ENCODE results near the gene SSX2IP. TPM values are rescaled to one million over a fixed set of nuclear protein-coding genes. Genes with fewer than 3 reads are reported as not detected.

SSX2IP gene
- total and polyA plus RNA-seq, 9 of the 15 experiments (the other 6 are each of a cell fraction or from before 2014, with no cell fraction given) = 20.6 to 96.7 (median 61.7) TPM

DNA sequence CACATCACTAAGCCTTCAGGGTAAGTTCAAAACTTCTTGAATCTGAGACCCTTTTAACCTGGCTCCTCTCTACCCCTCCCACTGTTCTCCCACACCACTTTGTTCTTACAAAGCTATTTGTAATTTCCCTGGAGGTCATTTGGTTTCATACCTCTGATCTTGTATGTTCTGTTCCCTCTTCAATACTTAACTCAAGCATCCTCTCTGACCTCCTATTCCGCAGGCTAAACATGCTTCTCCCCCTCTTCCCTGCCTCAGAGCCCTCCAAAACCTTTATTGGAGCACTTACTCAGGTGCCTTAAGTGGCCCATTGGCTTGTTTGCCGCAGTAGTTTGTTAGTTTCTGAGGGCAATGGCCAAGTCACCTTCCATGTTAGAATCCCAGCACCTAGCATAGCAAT lies 54.8 kb downstream of the SSX2IP start:
- H3K4me2 ChIP-seq (ENCODE audit: insufficient read depth, low read length) = no peak overlapping the region
- no peak for TF ChIP-seq LCOR (CRISPR knock-in tag; IDR thresholded peaks at IDR 0.05)
- no peak for TF ChIP-seq HDAC3 (IDR thresholded peaks at IDR 0.05; ENCODE audit: borderline replicate concordance, partially characterized antibody)
- TF ChIP-seq ZNF232 (CRISPR knock-in tag; IDR thresholded peaks at IDR 0.05) = no peak
- TF ChIP-seq SIRT6 (IDR thresholded peaks at IDR 0.05; ENCODE audit: low read depth, low read length) = no peak
- TF ChIP-seq NR3C1 (CRISPR knock-in tag; IDR thresholded peaks at IDR 0.05) = no peak
- TF ChIP-seq SIN3A (IDR thresholded peaks at IDR 0.05; ENCODE audit: borderline replicate concordance in 2 of 2, control insufficient read depth in 1 of 2, low read depth in 2 of 2, low read length in 2 of 2) = no peak
- no peak for TF ChIP-seq GTF2F1 (IDR thresholded peaks at IDR 0.05; ENCODE audit: low read depth, low read length)
- no peak for TF ChIP-seq MCM7 (IDR thresholded peaks at IDR 0.05)
- no peak for TF ChIP-seq ZNF134 (CRISPR knock-in tag; conservative IDR thresholded peaks at IDR 0.05)
- no peak for TF ChIP-seq ZNF212 (CRISPR knock-in tag; IDR thresholded peaks at IDR 0.05)
- TF ChIP-seq JUND (IDR thresholded peaks at IDR 0.05; ENCODE audit: borderline replicate concordance, low read depth, low read length) = no peak
- TF ChIP-seq JUND (tag; IDR thresholded peaks at IDR 0.05; ENCODE audit: borderline replicate concordance, low read depth, low read length) = no peak
- TF ChIP-seq HLTF (IDR thresholded peaks at IDR 0.05) = no peak
- no peak for TF ChIP-seq POLR2G (IDR thresholded peaks at IDR 0.05; ENCODE audit: low read depth, low read length)
- TF ChIP-seq RBM22 (IDR thresholded peaks at IDR 0.05; ENCODE audit: low read depth, low read length, poor library complexity, severe bottlenecking) = no peak
- TF ChIP-seq FUS (optimal IDR thresholded peaks at IDR 0.05; ENCODE audit: low read depth, low read length) = no peak
- no peak for TF ChIP-seq CREB3 (tag; conservative IDR thresholded peaks at IDR 0.05; ENCODE audit: low read depth)
- TF ChIP-seq MBD2 (IDR thresholded peaks at IDR 0.05; ENCODE audit: borderline replicate concordance, low read depth) = no peak
- 61% methylated on average over 2 of the region's 2 CpGs for WGBS (ENCODE audit: insufficient coverage, low coverage, missing lambda C conversion rate)
- H3K9ac ChIP-seq (ENCODE audit: insufficient read depth in 1 of 2, low read depth in 2 of 2, low read length in 2 of 2) = no peak overlapping the region
- no peak overlapping the region for H2AFZ ChIP-seq (ENCODE audit: low read depth, low read length)
- no peak for DNase-seq (ENCODE audit: extremely low read depth in 1 of 4, low spot score in 3 of 4)
- ATAC-seq = no peak
- POLR2A ChIA-PET = interaction anchor here (0.6 to 1.1 kb wide), 2 partner anchors 10 to 80 kb away, joined by 4 read pairs; no protein-coding TSS in a partner anchor
- in situ Hi-C loops (cut with MboI) (no loop called here), intact Hi-C loops (cut with micrococcal nuclease) (no loop called here)
- no peaks in the 10 kb centered on the region for H3K9me1 ChIP-seq (ENCODE audit: control insufficient read depth, insufficient read depth, low read length)
- FAIRE-seq = no peak
- no peaks in the 10 kb centered on the region for H3K27me3 ChIP-seq (ENCODE audit: control insufficient read depth in 2 of 2, insufficient read depth in 2 of 2, low read length in 2 of 2)
- CTCF ChIA-PET (ENCODE audit: low intra/inter-chr PET ratio) = no interaction called here
- peaks cover 0 to 13% of the 10 kb centered on the region in 2 experiments; a peak in 3 of 5 replicates for H3K4me1 ChIP-seq (replicated peaks in 1 of 2; ENCODE audit: control insufficient read depth in 2 of 2, insufficient read depth in 2 of 2, low read length in 2 of 2)
- H3K4me3 ChIP-seq = no peak overlapping the region
- no TSS peak for BruUV-seq (replicated peaks)
- no peaks in the 10 kb centered on the region for H3K9me3 ChIP-seq (replicated peaks; ENCODE audit: control insufficient read depth, insufficient read depth, low read depth, low read length)
- H4K20me1 ChIP-seq (replicated peaks; ENCODE audit: control insufficient read depth, insufficient read depth, low read length) = no peaks in the 10 kb centered on the region
- H3K36me3 ChIP-seq (ENCODE audit: control insufficient read depth, insufficient read depth, low read length) = no peaks in the 10 kb centered on the region
- no peaks in the 10 kb centered on the region for H3K79me2 ChIP-seq (ENCODE audit: control insufficient read depth, insufficient read depth, low read length)
- no peak overlapping the region for H3K27ac ChIP-seq (ENCODE audit: extremely low read depth, low read depth, low read length)

All from K562 (cell line).